H1 (cell line): Measurements from ENCODE around the gene CBLC. TPM values are rescaled to one million over a fixed set of nuclear protein-coding genes. Genes with fewer than 3 reads are reported as not detected.

Experiments used
- BCL11A ChIP-seq, 2 experiments: IDR thresholded peaks; one replicate each; pipeline ENCODE4 v1.6.1; 2011; ENCODE audit warnings: low read depth in 2 of 2, low read length in 2 of 2, mild to moderate bottlenecking in 2 of 2
- CBX8 ChIP-seq: fragments of 300-800, 300-1000 bp; sonication (generic); IDR thresholded peaks from 2 replicates; pipeline ENCODE4 v1.7.1; 2016; ENCODE audit warnings: low read depth, low read length, borderline replicate concordance
- CEBPB ChIP-seq: IDR thresholded peaks from 2 replicates; pipeline ENCODE4 v1.6.1; 2012; ENCODE audit warnings: low read depth, low read length
- CHD1 ChIP-seq: IDR thresholded peaks from 2 replicates; pipeline ENCODE4 v1.6.1; 2012; ENCODE audit warnings: low read depth, low read length, improper control_type of control experiment
- GABPA ChIP-seq: IDR thresholded peaks from 2 replicates; pipeline ENCODE4 v1.6.1; 2011; ENCODE audit warnings: mild to moderate bottlenecking, low read length, moderate library complexity, borderline replicate concordance; ENCODE audit not compliant: insufficient read depth
- HDAC2 ChIP-seq, 2 experiments: fragments of 300-600 bp in 1 of 2; sonication (generic) in 1 of 2; IDR thresholded peaks; 2 replicates each; pipeline ENCODE4 v1.6.1; 2011 to 2012; ENCODE audit warnings: low read depth in 2 of 2, low read length in 2 of 2, mild to moderate bottlenecking in 2 of 2, moderate library complexity in 2 of 2, borderline replicate concordance in 1 of 2, inconsistent platforms in 1 of 2
- JUN ChIP-seq: IDR thresholded peaks from 2 replicates; pipeline ENCODE4 v1.6.1; 2011; ENCODE audit warnings: low read depth, mild to moderate bottlenecking, improper control_type of control experiment, low read length
- JUND ChIP-seq: IDR thresholded peaks from 2 replicates; pipeline ENCODE4 v1.6.1; 2011; ENCODE audit warnings: mild to moderate bottlenecking, improper control_type of control experiment, low read length
- KDM1A ChIP-seq: fragments of 200-600, 300-600 bp; sonication (generic); IDR thresholded peaks from 2 replicates; pipeline ENCODE4 v1.7.1; 2016; ENCODE audit warnings: mild to moderate bottlenecking, low read length, borderline replicate concordance
- KDM5A ChIP-seq: fragments of 200-600 bp; IDR thresholded peaks from 2 replicates; pipeline ENCODE4 v1.7.1; 2012; ENCODE audit warnings: mild to moderate bottlenecking, low read length, inconsistent platforms, mixed read lengths
- NANOG ChIP-seq: IDR thresholded peaks from 2 replicates; pipeline ENCODE4 v1.6.1; 2011; ENCODE audit warnings: low read length, low read depth, mild to moderate bottlenecking, inconsistent platforms; ENCODE audit not compliant: insufficient read depth, poor library complexity, severe bottlenecking
- NRF1 ChIP-seq: IDR thresholded peaks from 2 replicates; pipeline ENCODE4 v1.6.1; 2011; ENCODE audit warnings: mild to moderate bottlenecking, low read depth, low read length, improper control_type of control experiment
- POLR2A ChIP-seq, 2 experiments: IDR thresholded peaks; 1 replicate in 1 of 2; 2 replicates in 1 of 2; pipeline ENCODE4 v1.6.1; 2011; ENCODE audit warnings: low read depth in 2 of 2, low read length in 2 of 2, mild to moderate bottlenecking in 2 of 2; ENCODE audit errors: control extremely low read depth in 1 of 2
- RFX5 ChIP-seq: IDR thresholded peaks from 2 replicates; pipeline ENCODE4 v1.6.1; 2011; ENCODE audit warnings: low read depth, low read length, improper control_type of control experiment, borderline replicate concordance
- RXRA ChIP-seq: IDR thresholded peaks from 2 replicates; pipeline ENCODE4 v1.6.1; 2011; ENCODE audit warnings: low read depth, mild to moderate bottlenecking, low read length, moderate library complexity; ENCODE audit not compliant: insufficient read depth
- SAP30 ChIP-seq: fragments of 300-600 bp; sonication (generic); IDR thresholded peaks from 2 replicates; pipeline ENCODE4 v1.7.1; 2012; ENCODE audit warnings: low read length, moderate library complexity, mild to moderate bottlenecking, inconsistent platforms; ENCODE audit not compliant: insufficient read depth, insufficient replicate concordance
- SP1 ChIP-seq: IDR thresholded peaks from 2 replicates; pipeline ENCODE4 v1.6.1; 2011; ENCODE audit warnings: low read depth, low read length
- SP4 ChIP-seq: IDR thresholded peaks from 2 replicates; pipeline ENCODE4 v1.6.1; 2012; ENCODE audit warnings: low read length, inconsistent platforms
- YY1 ChIP-seq: IDR thresholded peaks from 2 replicates; pipeline ENCODE4 v1.6.1; 2011; ENCODE audit warnings: low read depth, mild to moderate bottlenecking, low read length
- polyA plus RNA-seq, 7 experiments: library from polyadenylated mRNA; depleted of rRNA in 3 of 7; stranded (reverse) in 5 of 7; unstranded in 2 of 7; fragments of >200 nt in 5 of 7; fragments of 200-250 nt in 2 of 7; gene quantifications; 1 replicate in 5 of 7; 2 replicates in 1 of 7; 4 replicates in 1 of 7; pipeline versions ENCODE4 v1.2.1 to v1.2.3, GENCODE V29; 2011 to 2013; ENCODE audit warnings: missing spikeins in 2 of 7, mixed read lengths in 2 of 7
- total RNA-seq: library from RNA; stranded (reverse); fragmentation: NEBNext Ultra II Directional; extraction: Animal tissue kit (Norgen Biotek cat#: 25700); gene quantifications from 2 replicates; pipeline ENCODE4 v1.2.1, GENCODE V29; 2021
- TF ChIP-seq, protein P1 (sequence below): IDR thresholded peaks from 2 replicates; pipeline ENCODE4 v1.6.1; 2012; ENCODE audit warnings: inconsistent platforms
- TF ChIP-seq, protein P2 (sequence below): IDR thresholded peaks from 2 replicates; pipeline ENCODE4 v1.6.1; 2011; ENCODE audit warnings: low read length, improper control_type of control experiment
- TF ChIP-seq, protein P3 (sequence below): IDR thresholded peaks from 2 replicates; pipeline ENCODE4 v1.6.1; 2011; ENCODE audit warnings: low read depth, mild to moderate bottlenecking, low read length; ENCODE audit not compliant: insufficient read depth

The CBLC gene
- total and polyA plus RNA-seq, 2 of the 8 experiments (the other 6 are each of a cell fraction or from before 2014, with no cell fraction given) = 17.4 to 35.7 TPM

DNA sequence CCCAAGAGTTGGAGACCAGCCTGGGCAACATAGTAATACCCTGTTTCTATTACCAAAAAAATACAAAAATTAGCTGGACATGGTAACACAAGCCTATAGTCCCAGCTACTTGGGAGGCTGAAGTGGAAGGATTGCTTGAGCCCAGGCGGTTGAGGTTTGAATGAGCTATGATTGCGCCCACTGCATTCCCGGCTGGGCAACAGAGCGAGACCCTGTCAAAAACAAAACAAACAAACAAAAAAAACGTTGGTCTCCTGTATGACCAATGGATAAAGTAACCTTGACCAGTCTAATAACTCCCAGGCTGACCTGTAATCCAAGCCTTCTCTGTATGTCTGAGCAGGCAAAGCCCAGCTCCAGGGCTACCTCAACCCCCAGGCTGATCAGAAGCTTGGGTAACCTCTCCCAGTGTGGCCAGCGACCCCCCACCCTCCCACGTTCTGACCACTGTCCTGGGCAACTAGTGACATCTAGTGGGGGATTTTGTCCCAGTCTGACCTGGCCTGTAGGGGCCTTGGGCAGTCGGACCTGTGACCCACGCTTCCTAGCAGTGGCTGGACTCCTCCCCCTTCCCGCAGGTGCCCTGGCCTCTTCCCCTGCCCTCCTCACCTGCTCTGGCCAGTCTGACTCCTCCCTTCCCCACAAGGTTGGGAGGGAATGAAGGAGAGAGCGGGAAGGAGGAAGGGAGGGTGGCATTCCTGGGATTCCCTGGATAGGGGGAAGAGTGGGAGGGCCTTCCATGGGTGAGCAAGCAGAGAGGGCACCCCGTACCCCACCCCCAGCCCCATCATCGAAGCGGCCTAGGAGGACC, 30.2 kb downstream of the CBLC start (continued):
- TF ChIP-seq CEBPB = no peak
- TF ChIP-seq POLR2A (IDR thresholded peaks at IDR 0.05; ENCODE audit: control extremely low read depth in 1 of 2, low read depth in 2 of 2, low read length in 2 of 2) = no peak; a peak in 1 of 3 replicates
- 0 out of 2 replicates have a peak, but pooled peaks have one; percentile 7 for TF ChIP-seq YY1
- TF ChIP-seq, protein P1, sequence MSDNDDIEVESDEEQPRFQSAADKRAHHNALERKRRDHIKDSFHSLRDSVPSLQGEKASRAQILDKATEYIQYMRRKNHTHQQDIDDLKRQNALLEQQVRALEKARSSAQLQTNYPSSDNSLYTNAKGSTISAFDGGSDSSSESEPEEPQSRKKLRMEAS = peak; percentile 77
- no peak for TF ChIP-seq CBX8
- no peak for TF ChIP-seq RXRA
- no peak for TF ChIP-seq HDAC2 (IDR thresholded peaks at IDR 0.05; ENCODE audit: borderline replicate concordance in 1 of 2, low read depth in 2 of 2, low read length in 2 of 2)
- no peak for TF ChIP-seq NRF1
- no peak for TF ChIP-seq GABPA
- no peak for TF ChIP-seq JUN
- no peak for TF ChIP-seq SP4
- peak in 1 of 2 experiments; percentile 1 for TF ChIP-seq BCL11A (IDR thresholded peaks at IDR 0.05; ENCODE audit: low read depth in 2 of 2, low read length in 2 of 2)
- no peak for TF ChIP-seq JUND
- no peak for TF ChIP-seq KDM1A
- TF ChIP-seq, protein P2, sequence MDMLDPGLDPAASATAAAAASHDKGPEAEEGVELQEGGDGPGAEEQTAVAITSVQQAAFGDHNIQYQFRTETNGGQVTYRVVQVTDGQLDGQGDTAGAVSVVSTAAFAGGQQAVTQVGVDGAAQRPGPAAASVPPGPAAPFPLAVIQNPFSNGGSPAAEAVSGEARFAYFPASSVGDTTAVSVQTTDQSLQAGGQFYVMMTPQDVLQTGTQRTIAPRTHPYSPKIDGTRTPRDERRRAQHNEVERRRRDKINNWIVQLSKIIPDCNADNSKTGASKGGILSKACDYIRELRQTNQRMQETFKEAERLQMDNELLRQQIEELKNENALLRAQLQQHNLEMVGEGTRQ = no peak
- no peak for TF ChIP-seq RFX5
- TF ChIP-seq KDM5A = no peak
- no peak for TF ChIP-seq NANOG
- TF ChIP-seq, protein P3, sequence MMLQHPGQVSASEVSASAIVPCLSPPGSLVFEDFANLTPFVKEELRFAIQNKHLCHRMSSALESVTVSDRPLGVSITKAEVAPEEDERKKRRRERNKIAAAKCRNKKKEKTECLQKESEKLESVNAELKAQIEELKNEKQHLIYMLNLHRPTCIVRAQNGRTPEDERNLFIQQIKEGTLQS = no peak
- peak; percentile 56; the same call in 1 of the 2 replicates for TF ChIP-seq SP1
- no peak for TF ChIP-seq SAP30
- no peak for TF ChIP-seq CHD1
